Measurements from ENCODE around the gene PF4V1.
"Not testable (repeated sequence)": the region's sequence is repeated elsewhere in the genome, so short reads cannot be mapped to it uniquely, and the experiment has no call there.

PF4V1 gene

DNA sequence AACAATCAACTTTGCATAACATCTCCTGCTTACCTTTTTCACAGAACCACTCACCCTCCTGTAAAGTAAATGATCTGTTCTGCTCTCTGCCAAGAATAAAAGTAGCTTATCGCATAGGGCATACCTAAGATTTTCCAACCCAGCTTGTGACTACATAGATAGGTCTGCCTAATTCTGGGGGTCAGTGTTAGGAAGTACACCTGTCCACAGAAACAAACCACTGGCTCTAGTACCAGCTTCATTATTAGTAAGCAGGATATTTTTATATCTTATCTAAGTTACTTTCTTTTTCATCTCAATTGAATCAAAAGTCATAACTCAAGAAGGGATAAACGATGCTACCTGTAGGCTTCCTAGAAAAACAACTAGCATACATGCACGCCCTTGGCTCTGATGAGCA, 39.9 kb downstream of the PF4V1 start:
- no peak for DNase-seq
- H3K4me3 ChIP-seq (ENCODE audit: low read depth, low read length) = no peak overlapping the region
- H3K27me3 ChIP-seq = no peaks in the 10 kb centered on the region
- TF ChIP-seq, protein P1, sequence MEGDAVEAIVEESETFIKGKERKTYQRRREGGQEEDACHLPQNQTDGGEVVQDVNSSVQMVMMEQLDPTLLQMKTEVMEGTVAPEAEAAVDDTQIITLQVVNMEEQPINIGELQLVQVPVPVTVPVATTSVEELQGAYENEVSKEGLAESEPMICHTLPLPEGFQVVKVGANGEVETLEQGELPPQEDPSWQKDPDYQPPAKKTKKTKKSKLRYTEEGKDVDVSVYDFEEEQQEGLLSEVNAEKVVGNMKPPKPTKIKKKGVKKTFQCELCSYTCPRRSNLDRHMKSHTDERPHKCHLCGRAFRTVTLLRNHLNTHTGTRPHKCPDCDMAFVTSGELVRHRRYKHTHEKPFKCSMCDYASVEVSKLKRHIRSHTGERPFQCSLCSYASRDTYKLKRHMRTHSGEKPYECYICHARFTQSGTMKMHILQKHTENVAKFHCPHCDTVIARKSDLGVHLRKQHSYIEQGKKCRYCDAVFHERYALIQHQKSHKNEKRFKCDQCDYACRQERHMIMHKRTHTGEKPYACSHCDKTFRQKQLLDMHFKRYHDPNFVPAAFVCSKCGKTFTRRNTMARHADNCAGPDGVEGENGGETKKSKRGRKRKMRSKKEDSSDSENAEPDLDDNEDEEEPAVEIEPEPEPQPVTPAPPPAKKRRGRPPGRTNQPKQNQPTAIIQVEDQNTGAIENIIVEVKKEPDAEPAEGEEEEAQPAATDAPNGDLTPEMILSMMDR (IDR thresholded peaks at IDR 0.05; ENCODE audit: low read depth, low read length) = no peak
- H3K4me1 ChIP-seq = no peaks in the 10 kb centered on the region
- no peaks in the 10 kb centered on the region for H3K9me3 ChIP-seq
- H3K36me3 ChIP-seq = no peaks in the 10 kb centered on the region

DNA sequence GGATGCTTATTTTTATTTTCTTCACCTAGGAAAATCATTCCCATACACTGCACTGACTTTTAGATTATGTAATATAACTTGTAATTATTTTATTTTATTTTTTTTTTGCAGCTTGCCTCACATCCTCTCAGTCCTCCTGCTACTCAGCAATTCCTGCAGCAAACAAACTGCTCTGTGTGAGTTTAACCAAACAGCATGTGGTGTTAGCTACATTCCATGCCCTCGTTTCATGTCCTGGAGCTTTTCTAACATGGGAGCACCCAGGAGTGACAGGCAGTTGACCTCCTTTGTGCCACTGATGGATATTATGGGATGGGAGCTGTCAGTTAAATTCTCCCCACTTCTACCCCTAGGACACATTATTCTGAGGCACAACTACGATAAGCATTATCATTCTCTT, 40.9 kb downstream of the PF4V1 start:
- TF ChIP-seq, protein P1 (IDR thresholded peaks at IDR 0.05; ENCODE audit: low read depth, low read length) = no peak
- DNase-seq = no peak
- Histone ChIP-seq H3K27me3 (no peaks in the 10 kb centered on the region), H3K4me1 (no peaks in the 10 kb centered on the region), H3K36me3 (no peaks in the 10 kb centered on the region), H3K4me3 (ENCODE audit: low read depth, low read length) (no peak overlapping the region), H3K9me3 (no peaks in the 10 kb centered on the region)

DNA sequence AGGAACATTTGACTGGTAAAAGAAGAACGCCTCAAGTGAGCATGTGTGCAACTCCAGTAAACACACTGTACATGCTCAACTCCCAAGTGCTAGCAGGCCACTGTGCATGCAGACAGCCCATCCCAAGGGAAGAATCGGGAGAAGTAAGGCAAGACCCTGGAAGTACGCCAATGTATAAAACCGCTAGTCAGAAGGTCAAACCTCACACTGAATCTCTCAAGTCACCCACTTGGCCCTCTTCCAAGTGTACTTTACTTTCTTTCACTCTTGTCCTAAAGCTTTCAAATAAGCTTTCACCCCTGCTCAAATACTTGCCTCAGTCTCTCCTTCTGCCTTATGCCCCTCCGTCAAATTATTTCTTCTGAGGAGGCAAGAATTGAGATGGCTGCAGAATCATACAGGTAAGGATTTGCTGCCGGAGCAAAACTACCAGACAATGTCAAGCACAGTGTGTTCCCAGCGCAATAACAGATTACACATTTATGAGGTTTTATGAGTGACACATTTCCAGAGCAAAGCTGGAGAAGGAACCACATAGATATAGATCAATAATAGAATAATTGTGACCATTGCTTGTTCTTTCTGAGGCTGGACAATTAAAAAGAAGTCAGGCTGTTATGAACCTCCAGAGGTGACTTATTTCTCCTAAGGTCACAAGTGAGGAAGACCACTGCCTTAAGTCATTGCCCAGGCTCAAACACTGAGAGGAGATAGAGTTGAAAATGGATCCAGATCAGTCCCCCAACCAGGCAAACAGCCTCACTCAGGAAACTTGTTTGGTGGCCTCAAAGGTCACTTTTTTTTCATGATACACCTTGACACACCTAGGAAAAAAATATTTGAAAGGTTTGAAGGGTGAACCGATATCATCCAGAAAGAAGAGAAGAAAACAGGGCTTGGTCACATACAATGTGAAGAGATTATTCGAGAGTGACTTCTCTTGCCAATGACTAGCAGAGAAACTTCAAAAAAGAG, 42.4 kb downstream of the PF4V1 start:
- Histone ChIP-seq H3K36me3 (no peaks in the 10 kb centered on the region), H3K4me1 (no peaks in the 10 kb centered on the region), H3K27me3 (no peaks in the 10 kb centered on the region), H3K9me3 (no peaks in the 10 kb centered on the region), H3K4me3 (ENCODE audit: low read depth, low read length) (no peak overlapping the region)
- no peak for DNase-seq
- TF ChIP-seq, protein P1 (IDR thresholded peaks at IDR 0.05; ENCODE audit: low read depth, low read length) = no peak

DNA sequence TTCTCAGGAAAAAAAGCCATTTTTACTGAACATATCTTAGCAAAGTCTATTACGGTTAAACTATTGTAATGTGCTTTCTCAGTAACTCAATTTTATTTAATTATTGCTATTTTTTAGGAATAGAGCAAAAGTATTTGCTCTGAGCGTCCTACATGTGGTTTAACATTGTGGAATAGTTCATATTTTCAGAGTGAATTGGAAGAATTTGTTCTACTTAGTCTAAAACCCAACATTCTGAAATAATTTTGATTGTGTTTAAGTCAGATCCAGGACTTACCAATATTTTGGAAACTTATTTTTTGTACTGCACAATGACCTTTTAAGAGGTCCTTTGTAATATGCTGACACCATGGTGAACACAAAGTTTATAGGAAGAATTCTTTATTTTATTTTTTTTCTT, 43.3 kb downstream of the PF4V1 start:
- H3K27me3 ChIP-seq = no peaks in the 10 kb centered on the region
- no peaks in the 10 kb centered on the region for H3K9me3 ChIP-seq
- H3K4me1 ChIP-seq = no peaks in the 10 kb centered on the region
- TF ChIP-seq, protein P1 (IDR thresholded peaks at IDR 0.05; ENCODE audit: low read depth, low read length) = no peak
- no peak overlapping the region for H3K4me3 ChIP-seq (ENCODE audit: low read depth, low read length)
- H3K36me3 ChIP-seq = no peaks in the 10 kb centered on the region
- DNase-seq = no peak

DNA sequence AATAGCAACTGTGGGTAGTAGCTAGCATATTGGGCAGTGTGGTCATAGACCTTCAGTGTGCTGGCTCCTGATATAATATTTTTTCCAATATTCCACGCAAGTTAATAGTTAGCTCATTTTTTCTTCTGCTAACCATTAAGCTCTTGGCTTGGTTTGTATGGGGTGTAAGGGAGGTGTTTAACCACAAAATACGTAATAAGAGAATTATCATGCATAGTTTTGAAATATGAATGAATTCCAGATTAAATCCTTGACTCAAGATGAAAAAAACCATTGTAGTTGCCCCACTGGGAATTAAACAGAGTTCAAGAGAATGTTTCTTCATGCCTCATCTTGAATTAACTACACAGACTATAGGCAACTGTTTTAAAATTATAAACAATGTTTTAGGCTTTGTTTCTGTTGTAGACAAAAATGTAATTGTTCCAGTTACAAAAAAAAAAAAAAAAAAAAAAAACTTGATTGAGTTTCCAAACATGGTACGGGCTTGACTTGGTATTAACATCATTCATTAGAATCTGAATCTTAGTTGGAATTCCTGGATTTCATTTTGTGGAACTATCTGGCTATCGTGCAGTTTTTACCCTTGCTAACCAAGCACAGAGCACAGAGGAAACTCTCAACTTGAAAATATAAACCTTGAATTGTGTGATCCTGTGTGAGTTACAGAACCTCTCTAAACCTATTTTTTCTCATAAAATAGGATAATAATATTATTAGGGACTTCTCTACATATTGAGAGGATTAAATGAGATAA, 44.5 kb downstream of the PF4V1 start:
- H3K4me3 ChIP-seq (ENCODE audit: low read depth, low read length) = no peak overlapping the region
- H3K9me3 ChIP-seq = no peaks in the 10 kb centered on the region
- no peak for DNase-seq
- TF ChIP-seq, protein P1 (IDR thresholded peaks at IDR 0.05; ENCODE audit: low read depth, low read length) = no peak
- no peaks in the 10 kb centered on the region for H3K36me3 ChIP-seq
- H3K4me1 ChIP-seq = no peaks in the 10 kb centered on the region
- H3K27me3 ChIP-seq = no peaks in the 10 kb centered on the region

DNA sequence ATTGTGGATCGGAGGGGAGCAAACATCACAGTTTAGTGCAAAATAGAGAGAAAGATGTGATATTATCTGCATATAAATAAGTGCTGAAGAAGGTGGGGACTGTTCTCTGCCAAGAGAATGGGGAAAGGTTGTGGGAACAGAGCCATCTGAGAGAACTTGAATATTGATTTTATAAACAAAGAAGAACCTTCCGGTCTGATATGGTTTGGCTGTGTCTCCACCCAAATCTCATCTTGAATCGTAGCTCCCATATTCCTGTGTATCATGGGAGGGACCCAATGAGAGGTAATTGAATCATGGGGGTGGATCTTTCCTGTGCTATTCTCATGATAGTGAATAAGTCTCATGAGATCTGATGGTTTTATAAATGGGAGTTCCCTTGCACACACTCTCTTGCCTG, 46.2 kb downstream of the PF4V1 start:
- not testable (repeated sequence) for H3K4me1 ChIP-seq, DNase-seq

More for the DNA sequence above, 46.2 kb downstream of the PF4V1 start:
- not testable (repeated sequence) for H3K27me3 ChIP-seq; H3K36me3 ChIP-seq; H3K9me3 ChIP-seq; H3K4me3 ChIP-seq (ENCODE audit: low read depth, low read length)
